ENCODE measurements around the gene LHX2. TPM values are rescaled to one million over a fixed set of nuclear protein-coding genes. Genes with fewer than 3 reads are reported as not detected.

The LHX2 gene
- total and polyA plus RNA-seq, 2 experiments from 2014 or later = 1.7 TPM; not detected in 1

- TF ChIP-seq ZNF462 (CRISPR knock-in tag; IDR thresholded peaks at IDR 0.05) (no peak), ETS1 (IDR thresholded peaks at IDR 0.05) (no peak), CTCF (conservative IDR thresholded peaks at IDR 0.05; ENCODE audit: low read depth in 2 of 2) (no peak)
These were observed 44.2 kb upstream of the LHX2 start (continued) for GRCh38 chr9:123967323-123967722.

GRCh38 chr9:123972618-123973017, 39.0 kb upstream of the LHX2 start:
- Histone ChIP-seq H3K79me2 (replicated peaks; ENCODE audit: insufficient read depth) (no peaks in the 10 kb centered on the region), H2AFZ (no peak overlapping the region), H3K27me3 (ENCODE audit: insufficient read depth) (no peaks in the 10 kb centered on the region), H3K27ac (ENCODE audit: low read depth) (no peak overlapping the region), H3K9me2 (ENCODE audit: insufficient read depth) (peaks cover 13% of the 10 kb centered on the region), H3K4me1 (ENCODE audit: insufficient read depth) (no peaks in the 10 kb centered on the region), H3K36me3 (ENCODE audit: insufficient read depth) (peaks cover 3% of the 10 kb centered on the region; the same call in 1 of the 2 replicates), H3K4me2 (no peak overlapping the region), H4K20me1 (replicated peaks; ENCODE audit: insufficient read depth) (no peaks in the 10 kb centered on the region), H3F3A (replicated peaks; ENCODE audit: low read depth) (peaks cover 22% of the 10 kb centered on the region), H3K4me3 (no peak overlapping the region)
- no peaks in the 10 kb centered on the region for H3K4me1 Mint-ChIP-seq
- H3K9me3 Mint-ChIP-seq = no peaks in the 10 kb centered on the region
- H3K36me3 Mint-ChIP-seq (ENCODE audit: low read depth) = no peaks in the 10 kb centered on the region
- no peaks in the 10 kb centered on the region for H3K27me3 Mint-ChIP-seq (ENCODE audit: insufficient read depth, low read depth, poor library complexity)
- no peak overlapping the region for H3K4me3 Mint-ChIP-seq
- ATAC-seq = no peak
- no peak overlapping the region for H3K27ac Mint-ChIP-seq
- DNase-seq (ENCODE audit: low spot score) = no peak
- TF ChIP-seq EZH2 (IDR thresholded peaks at IDR 0.05; ENCODE audit: low read depth, unreplicated experiment) = no peak
- TF ChIP-seq ZNF114 (CRISPR knock-in tag; IDR thresholded peaks at IDR 0.05) = no peak
- no peak for TF ChIP-seq REST (IDR thresholded peaks at IDR 0.05; ENCODE audit: unreplicated experiment)
- no peak for TF ChIP-seq ZNF331 (CRISPR knock-in tag; IDR thresholded peaks at IDR 0.05; ENCODE audit: low read depth)
- TF ChIP-seq JUNB (IDR thresholded peaks at IDR 0.05; ENCODE audit: unreplicated experiment) = no peak

All from GM23338 (cell line).